ENCODE measurements around the gene NPFF.

Gene NPFF

DNA sequence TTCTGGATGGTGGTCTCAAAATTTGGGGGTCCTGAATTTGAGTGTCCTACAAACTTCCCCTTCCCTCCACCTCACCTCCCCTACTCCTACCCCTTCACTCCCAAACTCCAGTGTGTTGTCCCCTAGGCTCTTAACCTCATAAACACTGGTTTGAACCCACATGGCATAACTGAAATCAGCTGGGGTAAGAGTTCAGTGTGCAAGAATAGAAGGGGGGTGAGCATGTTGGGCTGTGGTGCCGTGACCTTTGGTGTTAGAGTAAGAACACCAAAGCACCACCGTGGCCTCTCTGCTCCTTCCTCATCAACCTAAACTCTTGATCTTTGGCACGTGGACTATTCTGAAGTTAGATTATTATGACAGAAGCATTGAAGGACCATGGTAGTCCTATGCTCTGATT, 44.3 kb downstream of the NPFF start:
- Histone ChIP-seq H3K4me3 (ENCODE audit: low read depth in 1 of 2, low read length in 2 of 2) (no peak overlapping the region), H3K36me3 (ENCODE audit: control insufficient read depth in 1 of 2, insufficient read depth in 2 of 2, low read length in 2 of 2) (peaks cover 89 to 99% of the 10 kb centered on the region in 2 donors), H3K9ac (ENCODE audit: low read depth in 1 of 2, low read length in 2 of 2) (no peak overlapping the region), H3K27me3 (ENCODE audit: control insufficient read depth in 1 of 2, insufficient read depth in 2 of 2, low read length in 2 of 2) (no peaks in the 10 kb centered on the region), H3K4me1 (ENCODE audit: control insufficient read depth in 1 of 2, insufficient read depth in 2 of 2, low read length in 2 of 2) (peaks cover 0 to 5% of the 10 kb centered on the region in 2 donors), H3K27ac (ENCODE audit: low read depth, low read length) (no peak overlapping the region), H3K9me3 (ENCODE audit: control insufficient read depth in 1 of 2, low read length in 2 of 2) (no peaks in the 10 kb centered on the region)

GRCh38 chr12:53461591-53461990, 45.7 kb downstream of the NPFF start:
- H3K4me3 ChIP-seq (ENCODE audit: low read depth in 1 of 2, low read length in 2 of 2) = no peak overlapping the region
- H3K27me3 ChIP-seq (ENCODE audit: control insufficient read depth in 1 of 2, insufficient read depth in 2 of 2, low read length in 2 of 2) = no peaks in the 10 kb centered on the region
- H3K9me3 ChIP-seq (ENCODE audit: control insufficient read depth in 1 of 2, low read length in 2 of 2) = no peaks in the 10 kb centered on the region
- no peak overlapping the region for H3K9ac ChIP-seq (ENCODE audit: low read depth in 1 of 2, low read length in 2 of 2)
- no peak overlapping the region for H3K27ac ChIP-seq (ENCODE audit: low read depth, low read length)
- peaks cover 2 to 7% of the 10 kb centered on the region in 2 donors for H3K4me1 ChIP-seq (ENCODE audit: control insufficient read depth in 1 of 2, insufficient read depth in 2 of 2, low read length in 2 of 2)
- peaks cover 78 to 99% of the 10 kb centered on the region in 2 donors for H3K36me3 ChIP-seq (ENCODE audit: control insufficient read depth in 1 of 2, insufficient read depth in 2 of 2, low read length in 2 of 2)

DNA sequence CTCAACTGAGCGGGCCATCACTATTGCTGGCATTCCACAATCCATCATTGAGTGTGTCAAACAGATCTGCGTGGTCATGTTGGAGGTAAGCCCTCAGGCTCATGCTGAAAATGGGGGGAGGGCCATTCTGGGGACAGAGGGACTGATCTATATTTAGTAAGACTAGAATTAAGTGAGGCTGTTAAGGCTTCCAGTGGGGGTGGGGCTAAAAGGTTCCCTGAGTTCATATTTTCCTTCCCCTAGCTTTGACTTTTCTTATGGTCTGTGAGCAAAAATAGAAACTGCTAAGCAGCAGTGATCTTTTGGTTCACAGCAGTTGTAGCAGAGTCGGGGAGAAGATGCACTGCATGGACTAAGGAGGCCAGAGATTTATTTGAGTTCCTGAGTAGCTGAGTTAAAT, 46.2 kb downstream of the NPFF start:
- Histone ChIP-seq H3K36me3 (ENCODE audit: control insufficient read depth in 1 of 2, insufficient read depth in 2 of 2, low read length in 2 of 2) (peaks cover 77 to 98% of the 10 kb centered on the region in 2 donors), H3K9ac (ENCODE audit: low read depth in 1 of 2, low read length in 2 of 2) (no peak overlapping the region), H3K9me3 (ENCODE audit: control insufficient read depth in 1 of 2, low read length in 2 of 2) (no peaks in the 10 kb centered on the region), H3K27ac (ENCODE audit: low read depth, low read length) (no peak overlapping the region), H3K4me1 (ENCODE audit: control insufficient read depth in 1 of 2, insufficient read depth in 2 of 2, low read length in 2 of 2) (peaks cover 6 to 11% of the 10 kb centered on the region in 2 donors), H3K27me3 (ENCODE audit: control insufficient read depth in 1 of 2, insufficient read depth in 2 of 2, low read length in 2 of 2) (no peaks in the 10 kb centered on the region), H3K4me3 (ENCODE audit: low read depth in 1 of 2, low read length in 2 of 2) (no peak overlapping the region)

GRCh38 chr12:53459097-53459496, 48.2 kb downstream of the NPFF start:
- H3K27me3 ChIP-seq (ENCODE audit: control insufficient read depth in 1 of 2, insufficient read depth in 2 of 2, low read length in 2 of 2) = no peaks in the 10 kb centered on the region
- no peaks in the 10 kb centered on the region for H3K9me3 ChIP-seq (ENCODE audit: control insufficient read depth in 1 of 2, low read length in 2 of 2)
- no peak overlapping the region for H3K4me3 ChIP-seq (ENCODE audit: low read depth in 1 of 2, low read length in 2 of 2)
- no peak overlapping the region for H3K9ac ChIP-seq (ENCODE audit: low read depth in 1 of 2, low read length in 2 of 2)
- H3K36me3 ChIP-seq (ENCODE audit: control insufficient read depth in 1 of 2, insufficient read depth in 2 of 2, low read length in 2 of 2) = peaks cover 69 to 99% of the 10 kb centered on the region in 2 donors
- peaks cover 14 to 17% of the 10 kb centered on the region in 2 donors for H3K4me1 ChIP-seq (ENCODE audit: control insufficient read depth in 1 of 2, insufficient read depth in 2 of 2, low read length in 2 of 2)
- H3K27ac ChIP-seq (ENCODE audit: low read depth, low read length) = no peak overlapping the region

Measured in duodenal mucosa (tissue), 2 donors.